Progenitor cell of endocrine pancreas (in vitro differentiated cells): ENCODE results near the gene FLOT2. TPM values are rescaled to one million over a fixed set of nuclear protein-coding genes. Genes with fewer than 3 reads are reported as not detected.

Experiments
- DNase-seq: peaks from one replicate; pipeline ENCODE4 v3.0.0; 2021; ENCODE audit warnings: low spot score; ENCODE audit not compliant: unreplicated experiment
- H3K27ac Mint-ChIP-seq: 2 replicates; pipeline ENCODE4 v1.8.0; 2021; ENCODE audit warnings: mild to moderate bottlenecking, moderate library complexity, mixed read lengths
- H3K27me3 Mint-ChIP-seq: 2 replicates; pipeline ENCODE4 v1.8.0; 2021; ENCODE audit warnings: mixed read lengths
- H3K36me3 Mint-ChIP-seq: 2 replicates; pipeline ENCODE4 v1.8.0; 2022; ENCODE audit warnings: mixed read lengths; ENCODE audit not compliant: insufficient read depth
- H3K4me1 Mint-ChIP-seq: 2 replicates; pipeline ENCODE4 v1.8.0; 2021; ENCODE audit warnings: low read depth, mixed read lengths
- H3K4me3 Mint-ChIP-seq: 2 replicates; pipeline ENCODE4 v1.8.0; 2021; ENCODE audit warnings: low read depth, mild to moderate bottlenecking, moderate library complexity, mixed read lengths
- H3K9me3 Mint-ChIP-seq: 2 replicates; pipeline ENCODE4 v1.8.0; 2021; ENCODE audit warnings: low read depth, mixed read lengths
- total RNA-seq: library from RNA; stranded (reverse); gene quantifications from 2 replicates; pipeline ENCODE4 v1.2.1, GENCODE V29; 2021
- TF ChIP-seq, protein P1 (sequence below): fragments of 200-600 bp; sonication (generic); IDR thresholded peaks from one replicate; pipeline ENCODE4 v1.5.0; 2021; ENCODE audit warnings: antibody characterized with exemption, mild to moderate bottlenecking; ENCODE audit not compliant: unreplicated experiment

FLOT2 gene
- total RNA-seq, 1 donor from 2014 or later = 131 TPM

DNA sequence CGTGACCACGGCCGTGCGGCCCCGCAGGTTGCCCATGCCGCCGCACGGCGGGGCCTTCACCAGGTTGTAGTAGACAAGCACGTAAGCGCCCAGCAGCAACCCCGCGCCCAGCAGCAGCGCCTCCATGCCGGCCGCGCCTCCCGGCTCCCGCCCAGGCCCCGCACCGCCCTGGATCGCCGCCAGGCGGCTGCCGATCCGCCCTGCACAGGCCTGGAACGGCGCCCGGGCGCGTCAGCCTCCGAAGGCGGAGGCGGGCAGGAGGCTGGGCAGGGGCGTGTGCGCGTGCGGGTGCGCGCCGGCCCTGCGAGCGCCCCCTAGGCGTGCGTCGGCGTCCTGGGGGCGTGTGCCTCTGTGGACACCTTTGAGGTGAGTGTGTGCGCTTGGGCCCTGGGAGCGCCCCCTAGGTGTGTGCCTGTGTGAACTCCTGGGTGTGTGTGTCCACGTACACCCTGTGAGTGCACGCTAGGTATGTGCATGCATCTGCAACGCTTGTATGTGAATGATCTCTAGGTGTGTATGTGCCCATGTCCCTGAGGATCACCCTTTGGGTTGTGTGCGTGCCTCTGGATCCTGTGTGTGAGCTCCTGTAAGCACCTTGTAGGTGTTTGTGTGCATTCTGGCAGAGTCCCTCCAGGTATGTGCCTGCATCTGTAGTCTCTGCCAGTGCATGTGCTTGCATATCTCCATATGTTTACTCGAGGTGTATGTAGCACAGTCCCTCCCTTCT is 5.4 kb upstream of the FLOT2 start, which contains the start of gene DHRS13:
Gene DHRS13, minus strand, starts transcription at position 261 of the 727 bp plus-strand sequence. Its CDS starts 135 bp downstream, at position 126.
- TF ChIP-seq, protein P1, sequence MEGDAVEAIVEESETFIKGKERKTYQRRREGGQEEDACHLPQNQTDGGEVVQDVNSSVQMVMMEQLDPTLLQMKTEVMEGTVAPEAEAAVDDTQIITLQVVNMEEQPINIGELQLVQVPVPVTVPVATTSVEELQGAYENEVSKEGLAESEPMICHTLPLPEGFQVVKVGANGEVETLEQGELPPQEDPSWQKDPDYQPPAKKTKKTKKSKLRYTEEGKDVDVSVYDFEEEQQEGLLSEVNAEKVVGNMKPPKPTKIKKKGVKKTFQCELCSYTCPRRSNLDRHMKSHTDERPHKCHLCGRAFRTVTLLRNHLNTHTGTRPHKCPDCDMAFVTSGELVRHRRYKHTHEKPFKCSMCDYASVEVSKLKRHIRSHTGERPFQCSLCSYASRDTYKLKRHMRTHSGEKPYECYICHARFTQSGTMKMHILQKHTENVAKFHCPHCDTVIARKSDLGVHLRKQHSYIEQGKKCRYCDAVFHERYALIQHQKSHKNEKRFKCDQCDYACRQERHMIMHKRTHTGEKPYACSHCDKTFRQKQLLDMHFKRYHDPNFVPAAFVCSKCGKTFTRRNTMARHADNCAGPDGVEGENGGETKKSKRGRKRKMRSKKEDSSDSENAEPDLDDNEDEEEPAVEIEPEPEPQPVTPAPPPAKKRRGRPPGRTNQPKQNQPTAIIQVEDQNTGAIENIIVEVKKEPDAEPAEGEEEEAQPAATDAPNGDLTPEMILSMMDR = peak; percentile 100
- Mint-ChIP-seq H3K9me3 (no peaks in the 10 kb centered on the region), H3K36me3 (peaks cover 17% of the 10 kb centered on the region), H3K27ac (peak within 1 kb of the TSS; percentile 91), H3K4me1 (peaks cover 8% of the 10 kb centered on the region), H3K27me3 (no peaks in the 10 kb centered on the region), H3K4me3 (peak within 1 kb of the TSS; percentile 75)
- peak; percentile 96 for DNase-seq

DNA sequence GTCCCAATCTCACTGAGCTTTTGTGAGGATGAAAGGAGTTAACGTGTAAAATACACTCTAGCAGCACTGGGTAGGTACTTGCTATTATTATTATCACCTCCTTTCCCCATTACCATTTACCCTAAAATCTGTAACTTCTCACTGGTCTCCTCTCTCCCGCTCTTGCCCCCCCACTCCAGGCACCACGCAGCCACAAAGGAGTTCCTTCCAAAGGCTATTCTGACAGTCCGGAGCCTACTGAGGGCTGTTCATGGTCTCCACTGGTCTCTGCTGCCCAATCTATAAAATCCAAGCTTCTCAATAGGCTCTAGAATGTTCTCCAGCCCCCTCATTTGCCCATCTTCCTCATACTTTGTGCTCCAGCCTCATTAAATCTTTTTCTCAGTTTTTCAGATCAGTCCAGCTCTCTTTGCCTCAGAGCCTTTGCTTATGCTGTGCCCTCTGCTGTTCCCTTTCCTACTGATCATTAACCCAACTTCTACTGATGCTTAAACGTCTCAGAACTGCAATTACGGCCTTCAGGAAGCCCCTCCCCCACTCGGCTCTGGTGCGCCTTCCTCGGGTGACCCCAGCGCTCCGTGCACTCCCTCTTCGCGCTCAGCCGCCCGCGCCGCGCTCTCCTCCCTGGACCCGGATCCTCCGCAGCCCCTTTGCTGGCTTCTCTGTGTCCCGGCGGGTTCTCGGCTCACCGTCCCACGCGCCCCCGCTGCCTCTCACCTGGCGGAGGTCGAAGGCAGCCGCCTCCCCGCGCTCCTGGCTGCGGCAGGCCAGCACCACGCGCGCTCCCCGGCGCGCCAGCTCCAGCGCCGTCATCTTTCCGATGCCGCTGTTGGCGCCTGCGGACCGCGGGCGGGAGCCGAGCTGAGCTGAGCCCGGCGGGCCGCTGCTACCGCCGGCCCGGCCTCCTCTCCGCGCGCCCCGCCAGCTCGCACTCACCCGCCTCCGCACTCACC is 4.6 kb upstream of the FLOT2 start:
- DNase-seq = peak; percentile 51
- peaks cover 11% of the 10 kb centered on the region for H3K36me3 Mint-ChIP-seq

GRCh38 chr17:28900986-28901726 is 3.6 kb upstream of the FLOT2 start:
- TF ChIP-seq, protein P1 = no peak
- Mint-ChIP-seq H3K4me3 (no peak overlapping the region), H3K36me3 (peaks cover 7% of the 10 kb centered on the region), H3K4me1 (peaks cover 19% of the 10 kb centered on the region), H3K9me3 (no peaks in the 10 kb centered on the region), H3K27me3 (no peaks in the 10 kb centered on the region), H3K27ac (no peak overlapping the region)
- no peak for DNase-seq

More for the DNA sequence above, 4.6 kb upstream of the FLOT2 start:
- Mint-ChIP-seq H3K27ac (peak overlapping the region; percentile 91), H3K4me1 (peaks cover 11% of the 10 kb centered on the region), H3K9me3 (no peaks in the 10 kb centered on the region), H3K27me3 (no peaks in the 10 kb centered on the region), H3K4me3 (peak overlapping the region; percentile 75)
- TF ChIP-seq, protein P1 = no peak

GRCh38 chr17:28899212-28899815 is 1.8 kb upstream of the FLOT2 start:
- Mint-ChIP-seq H3K4me3 (no peak overlapping the region), H3K9me3 (no peaks in the 10 kb centered on the region), H3K36me3 (peaks cover 7% of the 10 kb centered on the region), H3K4me1 (peaks cover 24% of the 10 kb centered on the region), H3K27me3 (no peaks in the 10 kb centered on the region), H3K27ac (peak overlapping the region; percentile 78)
- DNase-seq = no peak
- TF ChIP-seq, protein P1 = no peak
